Hematopoietic multipotent progenitor cell treated with erythropoietin and hydrocortisone succinate and interleukin-3 and kit ligand, for 15 days (in vitro differentiated cells): ENCODE results near the gene TRMT2A.

Experiments
- DNase-seq: peaks from one replicate; pipeline ENCODE4 v3.0.0-alpha.2; 2015; ENCODE audit warnings: low spot score

The TRMT2A gene

GRCh38 chr22:20106205-20106848 lies 10.7 kb downstream of the TRMT2A start:
- no peak for DNase-seq

- DNase-seq: no peak
Measured at GRCh38 chr22:20105456-20106204, 11.4 kb downstream of the TRMT2A start.

GRCh38 chr22:20102203-20102780 lies 14.7 kb downstream of the TRMT2A start:
- DNase-seq: no peak

- DNase-seq: no peak
Measured at GRCh38 chr22:20101638-20102037, 15.4 kb downstream of the TRMT2A start.

- DNase-seq: no peak
Measured at GRCh38 chr22:20099099-20099711, 17.8 kb downstream of the TRMT2A start.

GRCh38 chr22:20096574-20097420 lies 20.2 kb downstream of the TRMT2A start:
- no peak for DNase-seq

- no peak for DNase-seq
Measured at GRCh38 chr22:20095521-20095920, 21.5 kb downstream of the TRMT2A start.

- DNase-seq: no peak
Measured at GRCh38 chr22:20094197-20094807, 22.7 kb downstream of the TRMT2A start.

- no peak for DNase-seq
Measured at GRCh38 chr22:20093418-20094196, 23.4 kb downstream of the TRMT2A start.

- no peak for DNase-seq
Measured at GRCh38 chr22:20092477-20092854, 24.6 kb downstream of the TRMT2A start.

- DNase-seq: no peak
Measured at GRCh38 chr22:20091690-20092476, 25.1 kb downstream of the TRMT2A start.

GRCh38 chr22:20090730-20091240 lies 26.2 kb downstream of the TRMT2A start:
- no peak for DNase-seq

GRCh38 chr22:20089977-20090729 lies 26.9 kb downstream of the TRMT2A start:
- DNase-seq: no peak

GRCh38 chr22:20089226-20089976 lies 27.6 kb downstream of the TRMT2A start:
- DNase-seq: no peak

- DNase-seq: no peak
Measured at GRCh38 chr22:20088263-20088648, 28.8 kb downstream of the TRMT2A start.

GRCh38 chr22:20087319-20088262 lies 29.4 kb downstream of the TRMT2A start:
- DNase-seq: no peak

GRCh38 chr22:20086763-20087162 lies 30.3 kb downstream of the TRMT2A start:
- DNase-seq: no peak
